Sigmoid colon (tissue), 4 donors: ENCODE results near the gene PPP3R2.

Experiments used
- EP300 ChIP-seq, 4 donors: sonication (generic); formaldehyde crosslinking; IDR thresholded peaks; one replicate each; pipeline ENCODE4 v1.6.1; 2017; ENCODE audit warnings: antibody characterized with exemption in 4 of 4
- POLR2A ChIP-seq, 2 donors: fragments of 450-650 bp; IDR thresholded peaks; one replicate each; pipeline ENCODE4 v1.6.1; 2016; ENCODE audit warnings: antibody characterized with exemption in 2 of 2, mild to moderate bottlenecking in 2 of 2, moderate library complexity in 2 of 2
- POLR2AphosphoS5 ChIP-seq, 4 donors: sonication (generic); formaldehyde crosslinking; IDR thresholded peaks; one replicate each; pipeline ENCODE4 v1.6.1; 2017; ENCODE audit warnings: antibody characterized with exemption in 4 of 4
- TF ChIP-seq, protein P1 (sequence below), 4 experiments: fragments of 450-650 bp in 3 of 4; fragments of 200-600 bp in 1 of 4; IDR thresholded peaks; one replicate each; pipeline ENCODE4 v1.5.1; 2016 to 2019; ENCODE audit warnings: antibody characterized with exemption in 4 of 4, mild to moderate bottlenecking in 3 of 4, moderate library complexity in 2 of 4

DNA sequence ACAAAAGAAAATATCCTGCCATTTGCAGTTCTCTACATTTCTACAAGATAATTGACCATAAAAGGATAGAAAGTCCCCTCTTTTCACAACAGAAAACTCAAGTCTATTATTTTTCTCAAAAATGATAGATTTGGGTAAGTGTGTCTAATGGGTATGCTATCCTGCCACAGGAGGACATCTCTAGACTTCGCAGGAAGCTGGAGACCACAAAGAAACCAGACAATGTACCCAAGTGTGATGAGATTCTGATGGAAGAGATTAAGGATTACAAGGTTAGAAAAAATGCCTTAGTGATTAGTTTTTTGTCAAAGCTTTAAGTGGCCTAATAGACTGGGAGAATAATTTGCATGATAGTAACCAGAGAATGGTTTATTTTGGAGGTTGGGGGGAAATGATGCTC lies 33.0 kb downstream of the PPP3R2 start:
- TF ChIP-seq POLR2AphosphoS5 (IDR thresholded peaks at IDR 0.05) (no peak), POLR2A (IDR thresholded peaks at IDR 0.05) (no peak), EP300 (IDR thresholded peaks at IDR 0.05) (no peak)
- TF ChIP-seq, protein P1, sequence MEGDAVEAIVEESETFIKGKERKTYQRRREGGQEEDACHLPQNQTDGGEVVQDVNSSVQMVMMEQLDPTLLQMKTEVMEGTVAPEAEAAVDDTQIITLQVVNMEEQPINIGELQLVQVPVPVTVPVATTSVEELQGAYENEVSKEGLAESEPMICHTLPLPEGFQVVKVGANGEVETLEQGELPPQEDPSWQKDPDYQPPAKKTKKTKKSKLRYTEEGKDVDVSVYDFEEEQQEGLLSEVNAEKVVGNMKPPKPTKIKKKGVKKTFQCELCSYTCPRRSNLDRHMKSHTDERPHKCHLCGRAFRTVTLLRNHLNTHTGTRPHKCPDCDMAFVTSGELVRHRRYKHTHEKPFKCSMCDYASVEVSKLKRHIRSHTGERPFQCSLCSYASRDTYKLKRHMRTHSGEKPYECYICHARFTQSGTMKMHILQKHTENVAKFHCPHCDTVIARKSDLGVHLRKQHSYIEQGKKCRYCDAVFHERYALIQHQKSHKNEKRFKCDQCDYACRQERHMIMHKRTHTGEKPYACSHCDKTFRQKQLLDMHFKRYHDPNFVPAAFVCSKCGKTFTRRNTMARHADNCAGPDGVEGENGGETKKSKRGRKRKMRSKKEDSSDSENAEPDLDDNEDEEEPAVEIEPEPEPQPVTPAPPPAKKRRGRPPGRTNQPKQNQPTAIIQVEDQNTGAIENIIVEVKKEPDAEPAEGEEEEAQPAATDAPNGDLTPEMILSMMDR (IDR thresholded peaks at IDR 0.05): no peak
